Measurements from ENCODE around the gene ADRB2. TPM values are rescaled to one million over a fixed set of nuclear protein-coding genes. Genes with fewer than 3 reads are reported as not detected.

Gene ADRB2
- 1 to 10 TPM; 1.3 to 1.5 TPM for total RNA-seq

- peak within 1 kb of the TSS; percentile 72 for H3K4me3 Mint-ChIP-seq
- H3K27me3 Mint-ChIP-seq = peaks cover 49% of the 10 kb centered on the region
- H3K27ac Mint-ChIP-seq = peak within 1 kb of the TSS; percentile 75
- ChIA-PET POLR2A (no interaction called here), CTCF (no interaction called here)
- no peaks in the 10 kb centered on the region for H3K36me3 Mint-ChIP-seq (ENCODE audit: low read depth)
- peak; percentile 92 for DNase-seq
- H3K9me3 Mint-ChIP-seq = no peaks in the 10 kb centered on the region
- peaks cover 29% of the 10 kb centered on the region for H3K4me1 Mint-ChIP-seq
These were observed at the start of gene ADRB2 for GRCh38 chr5:148826053-148826738. Gene ADRB2 (plus strand): TSS chr5:148826611. CDS start chr5:148826832, 221 bp downstream.

DNA sequence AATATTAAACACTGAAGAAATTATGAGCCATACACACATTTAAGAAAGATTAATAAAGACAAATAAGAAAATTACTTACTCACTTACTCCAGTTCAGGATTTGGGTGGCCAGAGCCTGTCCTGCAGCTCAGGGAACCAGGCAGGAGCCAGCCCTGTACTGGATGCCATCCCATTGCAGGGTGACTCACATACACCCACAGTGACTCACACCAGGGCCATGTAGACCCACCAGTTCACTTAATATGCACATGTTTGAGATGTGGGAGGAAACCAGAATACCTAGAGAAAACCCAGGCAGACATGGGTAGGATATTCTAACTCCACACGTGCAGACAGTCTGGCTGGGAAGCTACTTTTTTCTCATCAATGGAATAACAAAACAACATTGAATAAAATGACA lies 49.6 kb upstream of the ADRB2 start:
- Mint-ChIP-seq H3K36me3 (ENCODE audit: low read depth) (no peaks in the 10 kb centered on the region), H3K4me3 (no peak overlapping the region), H3K4me1 (no peaks in the 10 kb centered on the region), H3K27ac (no peak overlapping the region), H3K27me3 (peaks cover 15% of the 10 kb centered on the region), H3K9me3 (no peaks in the 10 kb centered on the region)
- DNase-seq = no peak
- POLR2A ChIA-PET = no interaction called here
- CTCF ChIA-PET = interaction anchor here (0.5 to 1.7 kb wide), 2 partner anchors 13 to 1149 kb away, joined by 3 to 4 read pairs; no protein-coding TSS in a partner anchor

DNA sequence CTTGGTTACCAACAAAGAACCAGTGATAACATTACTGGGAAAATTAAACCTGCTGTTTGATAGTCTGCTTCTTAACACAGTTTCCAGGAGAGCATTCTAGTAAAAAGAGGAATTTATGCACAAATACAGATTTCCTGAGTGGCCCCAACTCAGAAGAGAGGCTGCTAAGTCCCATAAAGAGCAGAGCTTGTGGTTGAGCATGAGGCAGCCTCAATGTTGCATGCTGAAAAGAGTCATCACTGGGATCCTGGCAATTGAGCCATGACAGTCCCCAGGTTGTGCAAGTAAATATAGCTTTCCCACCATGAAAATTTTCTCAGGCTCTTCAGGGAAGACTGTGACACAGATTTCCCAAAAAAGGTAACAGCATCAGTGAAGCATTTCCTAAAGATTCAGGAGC lies 47.5 kb upstream of the ADRB2 start:
- H3K36me3 Mint-ChIP-seq (ENCODE audit: low read depth) = no peaks in the 10 kb centered on the region
- H3K4me3 Mint-ChIP-seq = no peak overlapping the region
- no peak overlapping the region for H3K27ac Mint-ChIP-seq
- no peaks in the 10 kb centered on the region for H3K4me1 Mint-ChIP-seq
- DNase-seq = no peak
- no peaks in the 10 kb centered on the region for H3K9me3 Mint-ChIP-seq
- CTCF ChIA-PET = interaction anchor here (0.6 kb wide), 1 partner anchor 593 kb away, joined by 3 read pairs; no protein-coding TSS in a partner anchor
- peaks cover 7% of the 10 kb centered on the region for H3K27me3 Mint-ChIP-seq
- POLR2A ChIA-PET = no interaction called here

DNA sequence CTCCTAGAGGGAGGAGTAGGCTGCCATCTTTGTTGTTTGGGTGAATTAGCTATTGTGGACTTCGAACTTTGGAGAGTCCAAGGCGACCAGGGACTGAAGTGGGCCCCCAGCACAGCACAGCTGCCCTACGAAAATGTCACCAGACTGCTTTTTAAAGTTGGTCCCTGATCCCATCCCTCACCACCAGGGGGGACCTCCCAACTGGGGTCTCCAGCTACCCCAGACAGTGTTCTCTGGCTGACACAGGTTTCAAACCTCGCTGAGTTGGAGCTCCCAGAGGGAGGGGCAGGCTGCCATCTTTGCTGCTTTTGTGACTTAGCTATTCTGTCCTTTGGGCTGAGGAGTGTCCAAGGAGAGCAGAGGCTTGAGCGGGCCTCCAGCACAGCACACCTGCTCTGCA lies 45.7 kb upstream of the ADRB2 start:
- DNase-seq = no peak
- H3K27me3 Mint-ChIP-seq = peaks cover 20% of the 10 kb centered on the region
- H3K4me3 Mint-ChIP-seq = no peak overlapping the region
- POLR2A ChIA-PET = no interaction called here
- H3K4me1 Mint-ChIP-seq = no peaks in the 10 kb centered on the region
- no peak overlapping the region for H3K27ac Mint-ChIP-seq
- H3K9me3 Mint-ChIP-seq = no peaks in the 10 kb centered on the region
- CTCF ChIA-PET = no interaction called here
- no peaks in the 10 kb centered on the region for H3K36me3 Mint-ChIP-seq (ENCODE audit: low read depth)

- CTCF ChIA-PET = no interaction called here
- POLR2A ChIA-PET = no interaction called here
These were observed 44.6 kb upstream of the ADRB2 start for GRCh38 chr5:148781766-148782165.

GRCh38 chr5:148785223-148785622 lies 41.2 kb upstream of the ADRB2 start:
- H3K4me1 Mint-ChIP-seq = no peaks in the 10 kb centered on the region
- CTCF ChIA-PET = interaction anchor here (1.6 kb wide), 1 partner anchor 9 kb away, joined by 4 read pairs; no protein-coding TSS in a partner anchor
- H3K27ac Mint-ChIP-seq = no peak overlapping the region
- DNase-seq = no peak
- POLR2A ChIA-PET = no interaction called here
- H3K36me3 Mint-ChIP-seq (ENCODE audit: low read depth) = no peaks in the 10 kb centered on the region
- H3K4me3 Mint-ChIP-seq = no peak overlapping the region
- H3K9me3 Mint-ChIP-seq = no peaks in the 10 kb centered on the region
- peaks cover 21% of the 10 kb centered on the region for H3K27me3 Mint-ChIP-seq

More at GRCh38 chr5:148781766-148782165, 44.6 kb upstream of the ADRB2 start:
- Mint-ChIP-seq H3K36me3 (ENCODE audit: low read depth) (no peaks in the 10 kb centered on the region), H3K27ac (no peak overlapping the region), H3K9me3 (no peaks in the 10 kb centered on the region), H3K27me3 (peaks cover 20% of the 10 kb centered on the region), H3K4me3 (no peak overlapping the region), H3K4me1 (no peaks in the 10 kb centered on the region)
- DNase-seq = no peak

DNA sequence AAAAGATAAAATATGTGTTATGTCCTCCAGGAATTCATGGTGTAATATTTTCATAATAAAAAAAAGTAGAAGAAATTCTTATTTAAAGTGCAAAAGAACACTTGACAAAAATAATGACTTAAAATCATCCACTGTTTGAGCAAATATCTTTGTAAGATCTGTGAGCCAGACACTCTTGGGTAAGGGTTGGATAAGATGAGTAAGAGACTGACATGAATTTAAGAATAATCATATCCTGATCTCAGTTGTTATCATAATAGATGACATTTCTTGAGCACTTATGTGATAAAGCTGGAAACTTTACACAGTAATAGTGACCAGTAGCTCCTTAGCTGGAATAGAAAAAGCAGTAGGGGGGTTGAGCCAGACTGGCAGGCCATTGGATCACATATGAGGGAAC lies 40.0 kb upstream of the ADRB2 start:
- no peaks in the 10 kb centered on the region for H3K9me3 Mint-ChIP-seq
- H3K4me3 Mint-ChIP-seq = no peak overlapping the region
- H3K36me3 Mint-ChIP-seq (ENCODE audit: low read depth) = no peaks in the 10 kb centered on the region
- DNase-seq = no peak
- H3K27me3 Mint-ChIP-seq = peaks cover 21% of the 10 kb centered on the region
- peaks cover 7% of the 10 kb centered on the region for H3K4me1 Mint-ChIP-seq
- CTCF ChIA-PET = no interaction called here
- POLR2A ChIA-PET = interaction anchor here (0.6 kb wide), 1 partner anchor 169 kb away, joined by 3 read pairs; no protein-coding TSS in a partner anchor
- no peak overlapping the region for H3K27ac Mint-ChIP-seq

DNA sequence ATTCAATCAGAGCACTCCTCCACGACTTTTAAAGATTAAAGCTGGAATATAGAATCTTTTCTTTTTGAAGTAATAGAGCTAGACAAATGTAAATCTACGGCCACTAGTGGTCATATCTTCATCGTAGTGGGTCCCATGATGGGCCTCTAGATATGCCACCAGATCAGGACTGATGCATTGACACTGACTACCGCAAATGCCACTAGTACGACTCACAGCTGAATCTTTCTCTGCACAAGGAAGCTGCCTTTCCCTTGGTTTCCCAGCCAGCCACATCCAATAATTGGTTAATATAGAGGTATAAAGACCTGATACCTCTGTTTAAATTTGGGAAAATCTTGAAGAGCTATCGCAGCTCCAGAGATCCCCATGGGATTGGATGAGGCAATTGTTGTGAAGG lies 37.8 kb upstream of the ADRB2 start:
- CTCF ChIA-PET = interaction anchor here (1.1 to 1.2 kb wide), 2 partner anchors 9 to 18 kb away, joined by 3 read pairs; no protein-coding TSS in a partner anchor
- no peak for DNase-seq
- no peak overlapping the region for H3K4me3 Mint-ChIP-seq

DNA sequence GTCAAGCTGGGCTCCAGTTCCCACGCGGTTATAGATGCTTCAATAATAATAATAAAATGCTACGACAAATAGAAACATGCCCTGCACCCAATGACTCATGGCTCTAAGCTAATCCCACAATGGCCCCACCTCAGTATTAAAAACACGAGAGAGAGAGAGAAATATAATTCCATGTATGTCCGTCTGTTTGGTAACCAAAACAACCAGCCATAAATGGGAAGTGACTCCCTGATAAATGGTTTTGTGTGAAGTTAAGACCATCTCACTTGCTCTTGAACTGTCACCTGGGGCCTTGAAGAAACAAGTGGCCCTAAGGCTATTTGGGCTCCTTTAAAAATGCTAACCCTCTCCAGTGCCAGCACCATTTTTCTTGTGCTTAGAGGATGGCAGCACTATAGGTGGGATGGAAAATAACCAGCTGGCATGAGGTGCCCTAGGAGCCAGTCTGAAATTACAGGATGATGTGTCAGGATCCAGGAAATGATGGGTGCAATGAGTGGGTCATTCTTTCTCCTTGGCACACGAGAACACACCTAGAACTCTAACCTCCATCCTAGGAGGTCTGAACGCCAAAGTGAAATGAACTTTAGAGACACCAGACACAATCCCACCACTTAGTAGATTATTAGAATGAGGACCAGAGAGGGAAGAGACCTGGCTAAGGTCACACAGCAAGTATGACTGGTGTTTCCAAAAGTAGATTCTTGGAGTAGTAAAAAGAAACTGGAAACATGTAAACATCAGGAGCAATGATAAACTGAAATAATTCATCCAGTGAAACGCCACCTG lies 35.7 kb upstream of the ADRB2 start:
- DNase-seq = no peak
- peaks cover 21% of the 10 kb centered on the region for H3K4me1 Mint-ChIP-seq

More for the DNA sequence above, 37.8 kb upstream of the ADRB2 start:
- Mint-ChIP-seq H3K9me3 (no peaks in the 10 kb centered on the region), H3K4me1 (peaks cover 21% of the 10 kb centered on the region), H3K36me3 (ENCODE audit: low read depth) (no peaks in the 10 kb centered on the region), H3K27me3 (peaks cover 21% of the 10 kb centered on the region), H3K27ac (no peak overlapping the region)
- POLR2A ChIA-PET = no interaction called here

DNA sequence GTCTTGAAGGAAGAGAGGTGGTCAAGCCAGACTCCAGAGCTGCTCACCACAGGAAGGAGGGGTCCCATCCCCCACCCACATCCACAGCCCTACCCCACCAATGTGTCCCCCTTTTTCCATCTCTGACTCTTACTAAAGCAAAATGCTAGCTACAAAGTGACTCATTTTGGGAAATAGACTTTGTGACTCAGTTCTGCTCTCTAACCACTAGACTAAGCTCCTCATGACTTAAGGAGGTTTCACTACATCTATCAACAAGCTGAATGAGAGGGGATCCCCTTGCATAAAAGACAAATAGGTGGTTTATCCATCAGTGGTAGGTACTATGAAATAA lies 35.1 kb upstream of the ADRB2 start:
- ChIA-PET CTCF (interaction anchor here (0.5 to 0.7 kb wide), 2 partner anchors 9 to 48 kb away, joined by 3 to 4 read pairs; no protein-coding TSS in a partner anchor), POLR2A (no interaction called here)
- no peak overlapping the region for H3K27ac Mint-ChIP-seq
- H3K27me3 Mint-ChIP-seq = peaks cover 24% of the 10 kb centered on the region
- no peak for DNase-seq
- no peaks in the 10 kb centered on the region for H3K36me3 Mint-ChIP-seq (ENCODE audit: low read depth)
- H3K4me3 Mint-ChIP-seq = no peak overlapping the region
- peaks cover 21% of the 10 kb centered on the region for H3K4me1 Mint-ChIP-seq
- H3K9me3 Mint-ChIP-seq = no peaks in the 10 kb centered on the region

More for the DNA sequence above, 35.7 kb upstream of the ADRB2 start:
- Mint-ChIP-seq H3K36me3 (ENCODE audit: low read depth) (no peaks in the 10 kb centered on the region), H3K27me3 (peaks cover 19% of the 10 kb centered on the region), H3K4me3 (no peak overlapping the region), H3K9me3 (no peaks in the 10 kb centered on the region), H3K27ac (no peak overlapping the region)
- ChIA-PET POLR2A (no interaction called here), CTCF (interaction anchor here (1.7 kb wide), 1 partner anchor 14 kb away, joined by 4 read pairs; no protein-coding TSS in a partner anchor)

GRCh38 chr5:148791696-148792095 lies 34.7 kb upstream of the ADRB2 start:
- Mint-ChIP-seq H3K4me1 (peaks cover 21% of the 10 kb centered on the region), H3K36me3 (ENCODE audit: low read depth) (no peaks in the 10 kb centered on the region), H3K27ac (no peak overlapping the region), H3K4me3 (no peak overlapping the region), H3K9me3 (no peaks in the 10 kb centered on the region), H3K27me3 (peaks cover 24% of the 10 kb centered on the region)
- POLR2A ChIA-PET = no interaction called here
- DNase-seq = no peak
- CTCF ChIA-PET = interaction anchor here (0.5 to 0.7 kb wide), 2 partner anchors 9 to 47 kb away, joined by 3 to 4 read pairs; no protein-coding TSS in a partner anchor

DNA sequence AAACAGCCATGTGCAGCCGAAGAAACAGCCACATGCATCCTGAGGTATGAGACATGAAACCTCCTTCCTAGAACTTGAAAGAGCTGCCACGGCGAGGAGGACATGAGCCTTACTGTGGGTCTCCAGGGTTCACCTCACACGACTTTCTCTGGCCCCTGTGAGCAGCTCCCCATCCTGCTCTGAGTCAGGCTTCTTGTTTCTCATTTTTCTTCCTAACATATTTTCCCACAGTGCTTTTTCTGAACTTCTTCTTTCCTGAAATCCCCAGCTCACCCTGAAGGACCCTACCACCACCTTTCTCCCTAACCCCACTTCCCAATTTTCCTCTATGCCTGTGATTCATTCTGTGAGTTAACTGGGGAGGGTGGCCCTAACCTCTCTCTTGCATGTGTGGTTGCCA lies 33.7 kb upstream of the ADRB2 start:
- ChIA-PET CTCF (no interaction called here), POLR2A (no interaction called here)
- Mint-ChIP-seq H3K4me3 (no peak overlapping the region), H3K9me3 (no peaks in the 10 kb centered on the region), H3K27ac (no peak overlapping the region), H3K27me3 (peaks cover 24% of the 10 kb centered on the region), H3K36me3 (ENCODE audit: low read depth) (no peaks in the 10 kb centered on the region), H3K4me1 (peaks cover 21% of the 10 kb centered on the region)
- no peak for DNase-seq

- ChIA-PET POLR2A (no interaction called here), CTCF (interaction anchor here (0.5 kb wide), 1 partner anchor 164 kb away, joined by 4 read pairs; no protein-coding TSS in a partner anchor)
- Mint-ChIP-seq H3K27ac (no peak overlapping the region), H3K4me1 (peaks cover 21% of the 10 kb centered on the region), H3K27me3 (peaks cover 22% of the 10 kb centered on the region), H3K36me3 (ENCODE audit: low read depth) (no peaks in the 10 kb centered on the region), H3K9me3 (no peaks in the 10 kb centered on the region), H3K4me3 (no peak overlapping the region)
- DNase-seq = no peak
These were observed 33.1 kb upstream of the ADRB2 start for GRCh38 chr5:148793261-148793660.

All from activated CD4-positive, alpha-beta T cell treated with anti-CD3 and anti-CD28 coated beads, Interleukin-2, amount 10 ng/mL, durations not matched to agents 7 days and 5 days (primary cell).